ENCODE results near the gene CHSY1.

DNA sequence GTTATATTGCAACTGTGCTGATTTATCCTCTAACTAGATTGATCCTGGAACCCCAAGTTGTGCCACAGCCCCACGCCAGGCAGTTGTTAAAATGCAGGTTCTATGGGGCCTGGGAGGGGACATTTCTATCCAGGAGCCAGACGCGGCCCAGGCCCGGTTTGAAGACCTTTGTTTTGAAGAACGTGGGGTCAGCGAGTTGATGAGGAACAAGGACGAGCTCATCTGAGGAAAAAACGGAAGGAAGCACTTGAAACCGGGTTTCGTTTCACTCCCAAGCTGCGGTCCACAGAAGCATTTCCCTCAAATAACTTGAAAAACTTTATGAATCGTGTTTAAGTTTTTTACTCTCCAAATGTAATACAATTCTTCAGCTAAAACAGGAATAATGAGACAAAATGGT is 76.4 kb downstream of the CHSY1 start:
- TF ChIP-seq POLR2A (IDR thresholded peaks at IDR 0.05) (no peak), EP300 (IDR thresholded peaks at IDR 0.05) (no peak)
- TF ChIP-seq, protein P1, sequence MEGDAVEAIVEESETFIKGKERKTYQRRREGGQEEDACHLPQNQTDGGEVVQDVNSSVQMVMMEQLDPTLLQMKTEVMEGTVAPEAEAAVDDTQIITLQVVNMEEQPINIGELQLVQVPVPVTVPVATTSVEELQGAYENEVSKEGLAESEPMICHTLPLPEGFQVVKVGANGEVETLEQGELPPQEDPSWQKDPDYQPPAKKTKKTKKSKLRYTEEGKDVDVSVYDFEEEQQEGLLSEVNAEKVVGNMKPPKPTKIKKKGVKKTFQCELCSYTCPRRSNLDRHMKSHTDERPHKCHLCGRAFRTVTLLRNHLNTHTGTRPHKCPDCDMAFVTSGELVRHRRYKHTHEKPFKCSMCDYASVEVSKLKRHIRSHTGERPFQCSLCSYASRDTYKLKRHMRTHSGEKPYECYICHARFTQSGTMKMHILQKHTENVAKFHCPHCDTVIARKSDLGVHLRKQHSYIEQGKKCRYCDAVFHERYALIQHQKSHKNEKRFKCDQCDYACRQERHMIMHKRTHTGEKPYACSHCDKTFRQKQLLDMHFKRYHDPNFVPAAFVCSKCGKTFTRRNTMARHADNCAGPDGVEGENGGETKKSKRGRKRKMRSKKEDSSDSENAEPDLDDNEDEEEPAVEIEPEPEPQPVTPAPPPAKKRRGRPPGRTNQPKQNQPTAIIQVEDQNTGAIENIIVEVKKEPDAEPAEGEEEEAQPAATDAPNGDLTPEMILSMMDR (IDR thresholded peaks at IDR 0.05), result no peak
